H1 (cell line): ENCODE results near the gene STAU1. TPM values are rescaled to one million over a fixed set of nuclear protein-coding genes. Genes with fewer than 3 reads are reported as not detected.

Source experiments
- polyA plus RNA-seq, 7 experiments: library from polyadenylated mRNA; depleted of rRNA in 3 of 7; stranded (reverse) in 5 of 7; unstranded in 2 of 7; fragments of >200 nt in 5 of 7; fragments of 200-250 nt in 2 of 7; gene quantifications; 1 replicate in 5 of 7; 2 replicates in 1 of 7; 4 replicates in 1 of 7; pipeline versions ENCODE4 v1.2.1 to v1.2.3, GENCODE V29; 2011 to 2013; ENCODE audit warnings: missing spikeins in 2 of 7, mixed read lengths in 2 of 7
- total RNA-seq: library from RNA; stranded (reverse); fragmentation: NEBNext Ultra II Directional; extraction: Animal tissue kit (Norgen Biotek cat#: 25700); gene quantifications from 2 replicates; pipeline ENCODE4 v1.2.1, GENCODE V29; 2021

The STAU1 gene
- total and polyA plus RNA-seq, 2 of the 8 experiments (the other 6 are each of a cell fraction or from before 2014, with no cell fraction given): 41.4 to 107 TPM

Other genes with a start within 250 kb of the STAU1 start
- gene CSE1L, start 142.0 kb downstream of the STAU1 start, total RNA-seq: 252 and 269 TPM in 2 replicates
- gene CSE1L, start 142.0 kb downstream of the STAU1 start, polyA plus RNA-seq (2011; rRNA removed): 48.6 and 94.1 TPM in 2 replicates
- 49.3 and 51.0 TPM in 2 replicates for gene DDX27, start 31.1 kb upstream of the STAU1 start, total RNA-seq
- 42.7 and 86.3 TPM in 2 replicates for gene DDX27, start 31.1 kb upstream of the STAU1 start, polyA plus RNA-seq (2011; rRNA removed)
- 11.3 and 13.0 TPM in 2 replicates for gene ZNFX1, start 89.7 kb upstream of the STAU1 start, total RNA-seq
- gene ZNFX1, start 89.7 kb upstream of the STAU1 start, polyA plus RNA-seq (2011; rRNA removed): 3.1 and 3.4 TPM in 2 replicates